Stimulated activated CD4-positive, alpha-beta T cell treated with anti-CD3 and anti-CD28 coated beads, Interleukin-4, amount 100 ng/mL, for 48 hours (primary cell): Measurements from ENCODE around the gene G3BP1.
A peak's percentile ranks its signal among the peaks of the same experiment; 100 is the strongest.
"Not testable (repeated sequence)": the region's sequence is repeated elsewhere in the genome, so short reads cannot be mapped to it uniquely, and the experiment has no call there.

Source experiments
- DNase-seq, 2 donors: peaks; one replicate each; pipeline ENCODE4 v3.0.0-alpha.2; 2020; ENCODE audit warnings: low read depth in 2 of 2

The G3BP1 gene

GRCh38 chr5:151798674-151799073, 26.9 kb downstream of the G3BP1 start:
- no peak for DNase-seq

- peak in 1 of 2 donors; percentile 7 for DNase-seq
Observed at GRCh38 chr5:151799407-151799806, 27.7 kb downstream of the G3BP1 start.

GRCh38 chr5:151800532-151800931, 28.8 kb downstream of the G3BP1 start:
- DNase-seq = no peak

GRCh38 chr5:151805414-151806223, 33.9 kb downstream of the G3BP1 start:
- no peak for DNase-seq

- no peak for DNase-seq
Observed at GRCh38 chr5:151808451-151809169, 36.9 kb downstream of the G3BP1 start.

GRCh38 chr5:151810449-151810848, 38.7 kb downstream of the G3BP1 start:
- DNase-seq = no peak

- no peak for DNase-seq
Observed at GRCh38 chr5:151810897-151811296, 39.1 kb downstream of the G3BP1 start.

- DNase-seq = no peak
Observed at GRCh38 chr5:151811593-151812321, 40.0 kb downstream of the G3BP1 start.

- no peak for DNase-seq
Observed at GRCh38 chr5:151812757-151813309, 41.1 kb downstream of the G3BP1 start.

GRCh38 chr5:151815051-151815450, 43.3 kb downstream of the G3BP1 start:
- no peak for DNase-seq

- DNase-seq = no peak
Observed at GRCh38 chr5:151819830-151820229, 48.1 kb downstream of the G3BP1 start.

- DNase-seq = no peak
Observed at GRCh38 chr5:151820271-151820670, 48.5 kb downstream of the G3BP1 start.

GRCh38 chr5:151820903-151821302, 49.1 kb downstream of the G3BP1 start:
- no peak for DNase-seq

GRCh38 chr5:151822141-151822540, 50.4 kb downstream of the G3BP1 start:
- no peak for DNase-seq

GRCh38 chr5:151825445-151825844, 53.7 kb downstream of the G3BP1 start:
- no peak for DNase-seq

GRCh38 chr5:151829370-151829769, 57.6 kb downstream of the G3BP1 start:
- no peak for DNase-seq

GRCh38 chr5:151832843-151833242, 61.1 kb downstream of the G3BP1 start:
- not testable (repeated sequence) for DNase-seq

- DNase-seq = no peak
Observed at GRCh38 chr5:151846765-151847164, 75.0 kb downstream of the G3BP1 start.

GRCh38 chr5:151847871-151848270, 76.1 kb downstream of the G3BP1 start:
- DNase-seq = no peak

- DNase-seq = no peak
Observed at GRCh38 chr5:151855701-151856100, 83.9 kb downstream of the G3BP1 start.

GRCh38 chr5:151856861-151857260, 85.1 kb downstream of the G3BP1 start:
- no peak for DNase-seq

- not testable (repeated sequence) for DNase-seq
Observed at GRCh38 chr5:151860867-151861266, 89.1 kb downstream of the G3BP1 start.
